GM21528 (cell line): ENCODE data around the gene VENTX.

Experiments
- ATAC-seq: cut with Tn5 transposase; IDR thresholded peaks from one replicate; pipeline ENCODE4 v1.9.1; 2021; ENCODE audit warnings: mild to moderate bottlenecking, moderate library complexity; ENCODE audit not compliant: unreplicated experiment, low FRiP score

The VENTX gene

DNA sequence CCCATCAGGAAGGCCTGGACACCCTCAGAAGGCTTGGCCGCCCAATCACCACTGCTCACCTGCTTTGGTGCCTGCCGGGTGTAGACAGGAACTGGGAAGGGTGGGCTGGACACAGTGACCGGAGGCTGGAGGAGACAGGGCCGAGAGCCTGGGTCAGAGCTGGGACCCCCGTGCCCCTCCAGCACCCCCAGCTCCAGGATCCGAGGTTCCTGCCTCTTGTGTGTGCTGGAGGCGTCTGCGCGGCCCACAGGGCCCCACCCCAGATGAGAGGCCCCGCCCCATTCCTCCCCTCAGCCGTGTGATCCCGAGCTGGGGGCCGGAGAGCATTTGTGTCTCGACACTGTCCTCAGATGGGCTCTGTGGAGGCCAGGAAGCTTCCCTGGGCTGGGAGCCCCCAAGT, 29.6 kb downstream of the VENTX start:
- ATAC-seq, result no peak

DNA sequence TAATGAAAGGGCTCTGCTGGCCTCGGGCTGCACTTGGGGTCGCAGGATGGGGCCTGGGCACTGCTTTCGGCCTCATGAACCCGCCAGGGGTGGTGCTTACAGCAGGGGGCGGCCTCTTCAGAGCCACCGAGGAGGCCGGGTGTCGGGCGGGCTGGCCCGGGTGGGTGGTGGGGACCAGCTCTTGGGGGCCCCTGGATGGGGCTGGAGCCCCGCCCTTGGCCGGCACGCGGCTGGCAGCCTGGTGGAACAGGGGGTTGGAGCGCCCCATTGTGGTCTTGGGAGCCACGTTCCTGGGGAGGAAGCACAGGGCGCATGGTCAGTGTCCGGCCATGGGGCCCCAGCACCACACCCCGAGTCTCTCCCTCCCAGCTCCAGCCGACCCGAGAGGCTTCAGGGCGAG, 30.2 kb downstream of the VENTX start:
- no peak for ATAC-seq

- ATAC-seq, result no peak
These were observed 30.9 kb downstream of the VENTX start for GRCh38 chr10:133268532-133268931.

DNA sequence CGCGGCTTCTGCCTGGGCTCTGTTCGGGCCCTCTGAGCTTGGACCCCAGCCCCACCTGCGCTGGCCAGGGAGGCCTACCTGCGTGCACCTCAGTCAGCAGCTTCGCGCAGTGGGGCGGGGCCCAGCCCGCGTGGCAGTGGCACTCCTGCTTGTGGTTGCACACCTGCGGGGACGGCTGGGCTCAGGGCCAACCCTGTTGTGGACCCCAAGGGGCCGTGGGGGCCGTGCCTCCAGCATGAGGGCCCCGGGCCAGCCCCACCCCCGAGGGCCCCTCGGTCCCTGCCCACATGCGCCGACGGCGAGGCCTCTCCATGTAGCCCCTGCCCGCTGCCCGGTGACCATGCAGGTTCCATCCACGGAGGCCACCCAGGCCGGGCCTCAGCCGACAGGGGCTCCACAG, 31.7 kb downstream of the VENTX start:
- no peak for ATAC-seq

DNA sequence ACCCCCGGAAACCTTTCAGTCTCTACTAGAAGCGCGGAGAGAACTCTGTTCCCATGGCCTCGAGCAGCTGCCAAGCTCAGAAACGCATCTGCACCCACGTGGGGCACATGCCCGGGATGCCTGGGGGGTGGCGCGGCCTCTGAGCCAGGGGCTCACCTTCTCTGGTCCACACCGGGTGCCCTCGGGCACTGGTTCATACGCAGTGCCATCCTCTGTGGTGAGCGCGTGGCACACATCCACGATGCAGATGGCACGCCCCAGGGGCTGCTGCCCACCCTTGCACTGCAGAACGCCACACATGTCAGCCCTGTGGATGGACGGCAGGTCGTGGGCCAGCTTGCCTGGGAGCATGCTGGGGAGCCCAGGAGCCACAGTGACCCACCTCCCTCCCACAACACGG, 32.5 kb downstream of the VENTX start:
- ATAC-seq, result no peak

GRCh38 chr10:133270773-133271297, 33.2 kb downstream of the VENTX start:
- ATAC-seq, result no peak

DNA sequence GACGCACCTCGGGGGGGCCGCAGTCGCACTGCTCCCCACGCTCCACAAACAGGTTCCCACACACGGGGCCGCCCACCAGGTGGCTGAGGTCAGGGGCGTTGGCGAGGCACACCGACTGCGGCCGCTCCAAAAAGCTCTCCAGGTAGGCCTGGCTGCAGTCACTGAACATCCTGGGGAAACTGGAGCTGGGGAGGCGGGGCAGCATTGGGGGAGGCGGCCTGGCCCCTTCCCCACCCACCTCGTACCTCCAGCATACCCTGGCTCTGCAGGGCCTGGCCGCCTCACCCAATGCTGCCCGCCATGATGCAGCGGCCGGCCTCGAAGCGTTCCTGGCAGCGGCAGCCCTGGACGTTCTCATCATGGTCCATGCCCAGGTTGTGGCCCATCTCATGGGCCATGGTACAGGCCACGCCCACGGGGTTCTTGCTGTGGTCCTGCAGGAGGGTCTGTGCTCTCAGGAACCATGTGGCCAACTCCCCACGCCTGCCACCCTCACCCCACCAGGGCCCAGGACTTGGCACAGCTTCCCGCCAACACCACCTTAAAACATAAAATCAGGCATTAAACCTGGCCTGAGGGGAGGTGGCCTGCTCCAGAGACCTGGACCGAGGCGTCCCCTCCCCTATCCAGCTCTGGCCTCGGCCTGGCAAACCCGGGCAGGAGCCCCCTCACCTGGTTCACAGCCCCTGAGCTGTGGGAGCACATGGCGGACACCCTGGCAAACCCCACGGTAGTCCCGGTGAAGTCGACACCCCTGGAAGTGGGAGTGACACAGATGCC, 34.1 kb downstream of the VENTX start:
- ATAC-seq, result no peak

DNA sequence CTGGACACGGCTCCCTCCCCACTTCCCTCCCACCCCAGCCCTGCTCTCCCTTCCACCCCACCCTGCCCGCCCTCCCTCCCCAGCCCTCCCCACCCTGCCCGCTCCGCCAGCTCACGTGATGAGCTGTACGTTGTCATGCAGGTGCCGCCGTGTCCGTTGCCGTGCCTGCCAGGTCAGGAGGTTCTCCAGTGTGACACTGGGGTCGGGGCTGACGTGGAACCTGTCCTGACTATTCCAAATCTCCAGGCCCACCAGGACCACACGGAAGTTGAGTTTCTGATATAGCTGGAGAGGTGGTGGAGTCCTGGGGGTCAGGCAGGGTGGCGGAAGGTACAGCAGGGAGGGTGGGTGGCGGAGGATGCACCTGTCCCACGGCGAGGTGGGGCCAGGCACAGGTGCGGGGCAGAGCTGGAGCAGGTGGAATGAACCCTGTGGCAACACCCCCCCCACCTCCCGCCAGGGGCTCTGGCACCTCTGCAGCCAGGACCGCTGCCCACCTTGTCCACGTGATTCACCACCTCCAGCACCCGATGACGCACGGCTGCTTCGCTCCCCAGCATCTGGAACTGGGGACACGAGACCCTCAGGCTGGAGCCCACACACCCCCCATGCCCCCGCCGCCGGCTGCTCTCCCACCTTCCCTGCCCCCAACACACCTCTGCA, 34.8 kb downstream of the VENTX start:
- no peak for ATAC-seq

DNA sequence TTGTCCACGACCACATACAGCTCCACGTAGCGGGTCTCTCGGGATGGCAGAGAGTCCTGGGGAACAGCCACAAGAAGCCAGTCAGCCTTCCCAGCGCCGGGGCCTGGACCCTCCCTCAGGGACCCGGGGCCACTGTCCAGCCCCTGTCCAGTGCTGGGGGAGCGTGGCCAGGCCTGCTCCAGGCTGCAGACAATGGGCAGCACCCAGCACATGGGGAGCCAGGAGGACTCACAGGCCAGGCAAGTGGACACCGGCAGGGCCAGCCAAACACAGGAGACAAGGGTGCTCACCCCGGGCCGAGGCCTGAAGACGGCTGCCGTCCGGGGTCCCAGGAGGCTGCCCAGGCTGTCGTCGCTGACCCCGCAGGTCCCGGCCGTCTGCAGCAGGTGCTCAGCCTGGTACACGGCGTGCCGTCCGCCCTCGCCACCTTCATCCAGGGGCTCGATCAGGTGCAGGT, 35.3 kb downstream of the VENTX start:
- no peak for ATAC-seq

GRCh38 chr10:133273534-133274143, 36.0 kb downstream of the VENTX start:
- ATAC-seq, result no peak

- peak; percentile 50 for ATAC-seq
These were observed 37.4 kb downstream of the VENTX start for GRCh38 chr10:133274751-133275683.

DNA sequence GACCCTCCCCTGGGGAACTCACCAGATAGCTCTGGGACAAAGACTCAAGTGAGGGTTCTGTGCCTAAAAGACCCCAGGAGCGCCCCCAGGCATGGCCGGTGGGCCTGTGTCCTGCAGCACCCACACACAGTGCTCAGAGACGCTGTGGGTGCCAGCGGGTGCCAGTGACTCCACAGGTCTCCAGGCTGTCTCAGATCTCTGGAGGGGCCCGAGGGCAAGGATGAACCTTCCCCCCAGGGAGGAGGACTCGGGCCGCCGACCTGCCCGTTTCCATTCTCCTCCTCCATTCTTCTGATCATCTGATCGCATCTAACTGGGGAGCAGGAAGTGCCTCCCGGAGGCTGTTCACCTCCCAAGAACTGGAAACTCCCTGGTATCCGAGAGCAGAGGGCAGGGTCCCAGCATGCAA, 38.0 kb downstream of the VENTX start:
- ATAC-seq, result peak; percentile 37

DNA sequence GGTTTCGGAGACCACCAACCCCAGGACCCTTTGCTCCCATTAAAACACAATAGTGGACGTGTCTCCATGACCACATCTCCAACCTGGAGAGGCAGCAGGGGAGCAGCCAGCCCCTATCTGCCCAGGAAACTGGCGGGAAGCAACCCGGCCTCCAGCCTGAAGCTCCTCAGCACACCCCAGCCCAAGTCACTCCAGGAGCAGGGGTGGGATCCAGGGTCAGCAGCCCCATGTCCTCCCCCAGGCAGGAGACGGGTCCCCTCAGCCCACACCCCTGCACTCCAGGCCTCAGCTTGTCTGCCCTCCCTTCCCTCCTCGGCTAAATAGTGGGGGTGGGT, 38.4 kb downstream of the VENTX start:
- ATAC-seq, result no peak

- ATAC-seq, result peak; percentile 47
These were observed 39.0 kb downstream of the VENTX start, which contains the start of gene ADAM8 for GRCh38 chr10:133276435-133277201. TSS of gene ADAM8 (minus strand) at chr10:133276868. CDS start at chr10:133276817, 51 bp downstream.

GRCh38 chr10:133277277-133277992, 39.8 kb downstream of the VENTX start:
- no peak for ATAC-seq

DNA sequence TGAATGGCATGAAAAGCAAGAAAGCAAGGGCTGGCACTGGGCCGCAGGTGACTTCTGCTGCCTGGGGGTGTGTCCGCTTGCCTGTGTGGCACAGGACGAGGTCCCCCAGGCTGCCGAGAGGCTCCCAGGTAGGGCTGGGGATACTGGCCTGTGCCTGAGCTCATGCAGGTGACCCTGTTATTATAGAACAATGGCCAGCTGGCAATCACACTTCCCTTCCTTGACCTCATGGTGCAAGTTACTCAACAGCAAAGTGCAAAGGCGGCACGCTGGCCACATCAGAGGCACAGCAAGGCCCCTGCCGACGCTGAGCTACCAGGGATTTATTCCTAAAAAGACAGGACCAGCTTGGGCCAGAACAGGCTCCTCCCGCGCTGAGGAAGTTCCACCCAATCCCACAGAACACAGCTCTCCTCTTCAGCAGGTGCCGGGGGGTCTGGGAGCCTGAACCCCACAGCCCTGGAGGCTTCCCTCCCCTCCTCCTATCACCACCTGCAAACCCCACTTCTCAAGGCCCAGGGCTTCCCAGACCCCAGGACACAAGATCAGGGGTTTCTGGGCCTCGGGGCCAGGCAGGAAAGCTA, 40.4 kb downstream of the VENTX start:
- ATAC-seq, result no peak

- ATAC-seq, result no peak
These were observed 41.1 kb downstream of the VENTX start for GRCh38 chr10:133278577-133279265.
